ENCODE results near the gene MRPL20.
"Not testable (repeated sequence)": the region's sequence is repeated elsewhere in the genome, so short reads cannot be mapped to it uniquely, and the experiment has no call there.

MRPL20 gene

DNA sequence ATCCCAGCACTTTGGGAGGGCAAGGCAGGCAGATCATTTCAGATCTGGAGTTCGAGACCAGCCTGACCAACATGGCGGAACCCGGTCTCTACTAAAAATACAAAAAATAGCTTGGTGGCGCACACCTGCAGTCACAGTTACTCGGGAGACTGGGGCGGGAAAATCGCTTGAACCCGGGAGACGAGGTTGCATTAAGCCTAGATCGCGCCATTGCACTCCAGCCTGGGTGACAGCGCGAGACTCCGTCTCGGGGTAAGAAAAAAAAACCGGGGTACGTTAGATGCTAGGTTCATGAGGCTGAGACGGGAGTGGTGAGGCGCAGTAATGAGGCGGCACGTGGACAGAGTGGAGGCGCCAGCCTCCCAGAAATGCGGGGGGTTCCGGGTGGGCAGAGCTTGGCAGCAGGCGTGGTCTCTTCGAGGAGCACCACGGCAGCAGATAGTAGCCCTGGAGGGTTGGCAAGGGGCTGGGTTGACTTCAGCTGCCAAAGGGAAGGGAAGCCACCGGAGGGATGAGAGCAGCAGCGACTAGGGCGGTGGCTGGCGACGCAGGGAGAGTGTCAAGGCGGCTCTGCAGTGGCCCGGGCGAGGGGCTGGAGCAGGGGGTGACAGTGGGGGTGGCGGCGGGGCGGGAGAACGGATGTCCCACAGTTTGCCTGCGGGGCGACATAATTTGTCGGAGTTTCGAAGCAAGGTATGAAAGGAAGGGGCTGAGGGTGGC, 832 bp downstream of the MRPL20 start:
- no peak for DNase-seq (ENCODE audit: low read depth)

DNA sequence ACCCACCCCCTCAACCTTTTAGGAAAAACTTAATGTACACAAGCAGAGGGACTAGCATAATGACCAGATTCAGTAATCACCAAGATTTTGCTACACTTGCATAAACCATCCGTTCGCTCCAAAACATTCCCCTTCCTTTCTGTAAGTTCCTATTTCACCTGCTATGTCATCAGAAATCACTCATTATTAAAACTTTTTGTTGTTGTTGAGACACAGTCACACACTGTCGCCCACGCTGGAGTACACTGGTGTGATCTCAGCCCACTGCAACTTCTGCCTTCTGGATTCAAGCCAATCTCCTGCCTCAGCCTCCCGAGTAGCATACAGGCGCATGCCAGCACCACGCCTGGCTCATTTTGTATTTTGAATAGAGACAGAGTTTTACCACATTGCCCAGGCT, 3.4 kb downstream of the MRPL20 start:
- no peak for DNase-seq (ENCODE audit: low read depth)

DNA sequence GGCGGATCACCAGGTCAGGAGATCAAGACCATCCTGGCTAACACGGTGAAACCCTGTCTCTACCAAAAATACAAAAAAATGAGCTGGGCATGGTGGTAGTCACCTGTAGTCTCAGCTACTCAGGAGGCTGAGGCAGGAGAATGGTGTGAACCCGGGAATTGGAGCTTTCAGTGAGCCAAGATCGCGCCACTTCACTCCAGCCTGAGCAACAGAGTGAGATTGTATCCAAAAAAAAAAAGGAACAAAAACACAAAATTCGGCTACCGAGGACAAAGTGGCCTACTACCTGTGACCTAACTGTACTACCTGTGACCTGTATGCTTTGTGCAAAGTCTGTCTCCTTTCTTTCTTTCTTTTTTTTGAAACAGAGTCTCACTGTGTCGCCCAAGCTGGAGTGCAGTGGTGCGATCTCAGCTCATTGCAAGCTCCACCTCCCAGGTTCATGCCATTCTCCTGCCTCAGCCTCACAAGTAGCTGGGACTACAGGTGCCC, 4.1 kb downstream of the MRPL20 start:
- DNase-seq (ENCODE audit: low read depth): not testable (repeated sequence)

DNA sequence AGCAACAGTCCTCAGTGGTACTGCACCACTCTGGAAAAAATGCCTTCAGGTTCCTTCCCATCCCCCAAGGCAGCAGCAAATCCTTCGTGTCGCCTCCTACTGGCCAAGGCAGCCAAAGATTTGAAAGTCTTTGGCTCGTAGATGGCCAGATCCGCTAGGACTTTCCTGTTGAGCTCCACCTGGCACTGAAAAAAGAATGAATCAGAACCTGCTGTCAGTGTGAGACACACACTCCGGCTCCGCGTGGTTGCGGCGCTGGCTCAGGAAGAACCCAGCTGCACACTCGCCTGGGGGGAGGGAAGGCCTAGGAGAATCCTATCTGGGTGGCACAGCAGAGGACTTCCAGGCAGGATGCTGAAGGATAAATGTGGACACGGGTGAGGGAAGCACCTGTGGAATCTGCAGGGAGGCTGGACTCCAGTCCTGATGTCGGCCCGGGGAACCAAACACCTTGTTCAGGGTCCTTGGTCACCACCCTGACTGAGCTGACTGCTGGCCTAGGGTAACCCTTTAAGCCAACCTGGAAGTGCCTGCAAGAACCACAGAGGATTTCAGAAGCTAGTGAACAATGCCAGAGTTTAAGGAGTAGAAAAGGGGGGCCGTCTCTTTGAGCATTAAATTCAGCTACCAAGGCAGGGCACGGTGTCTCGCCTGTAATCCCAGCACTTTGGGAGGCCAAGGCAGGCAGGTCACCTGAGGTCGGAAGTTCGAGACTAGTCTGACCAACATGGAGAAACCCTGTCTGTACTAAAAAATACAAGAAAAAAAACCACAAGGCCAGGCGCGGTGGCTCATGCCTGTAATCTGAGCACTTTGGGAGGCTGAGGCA, 4.8 kb downstream of the MRPL20 start:
- no peak for DNase-seq (ENCODE audit: low read depth)

DNA sequence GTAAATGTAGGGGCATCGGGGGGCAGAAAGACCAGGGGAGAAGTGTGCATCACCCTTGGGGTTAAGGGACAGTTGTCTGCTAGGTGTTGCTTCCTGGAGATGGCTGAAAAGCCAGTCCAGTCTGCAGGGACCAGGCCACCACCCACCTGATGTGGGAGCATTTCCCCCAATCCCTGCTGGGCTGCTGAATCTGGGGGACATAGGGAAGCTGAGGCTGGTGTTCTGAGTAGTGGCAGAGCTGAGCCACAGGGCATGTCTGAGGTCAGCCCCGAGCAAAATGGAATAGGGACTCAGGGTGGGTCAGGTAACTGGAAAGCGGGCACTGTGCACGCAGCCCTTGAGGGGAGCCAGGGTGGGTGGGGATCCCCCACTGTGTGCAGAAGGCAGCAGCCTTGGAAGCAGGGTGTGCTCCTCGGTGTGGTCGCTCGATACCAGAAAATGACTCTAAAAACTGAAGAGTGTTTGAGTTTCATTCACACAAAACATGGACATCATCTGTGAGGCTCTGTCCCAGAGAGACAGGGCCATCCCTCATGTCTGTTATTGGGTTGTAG, 5.6 kb downstream of the MRPL20 start:
- DNase-seq (ENCODE audit: low read depth): no peak

DNA sequence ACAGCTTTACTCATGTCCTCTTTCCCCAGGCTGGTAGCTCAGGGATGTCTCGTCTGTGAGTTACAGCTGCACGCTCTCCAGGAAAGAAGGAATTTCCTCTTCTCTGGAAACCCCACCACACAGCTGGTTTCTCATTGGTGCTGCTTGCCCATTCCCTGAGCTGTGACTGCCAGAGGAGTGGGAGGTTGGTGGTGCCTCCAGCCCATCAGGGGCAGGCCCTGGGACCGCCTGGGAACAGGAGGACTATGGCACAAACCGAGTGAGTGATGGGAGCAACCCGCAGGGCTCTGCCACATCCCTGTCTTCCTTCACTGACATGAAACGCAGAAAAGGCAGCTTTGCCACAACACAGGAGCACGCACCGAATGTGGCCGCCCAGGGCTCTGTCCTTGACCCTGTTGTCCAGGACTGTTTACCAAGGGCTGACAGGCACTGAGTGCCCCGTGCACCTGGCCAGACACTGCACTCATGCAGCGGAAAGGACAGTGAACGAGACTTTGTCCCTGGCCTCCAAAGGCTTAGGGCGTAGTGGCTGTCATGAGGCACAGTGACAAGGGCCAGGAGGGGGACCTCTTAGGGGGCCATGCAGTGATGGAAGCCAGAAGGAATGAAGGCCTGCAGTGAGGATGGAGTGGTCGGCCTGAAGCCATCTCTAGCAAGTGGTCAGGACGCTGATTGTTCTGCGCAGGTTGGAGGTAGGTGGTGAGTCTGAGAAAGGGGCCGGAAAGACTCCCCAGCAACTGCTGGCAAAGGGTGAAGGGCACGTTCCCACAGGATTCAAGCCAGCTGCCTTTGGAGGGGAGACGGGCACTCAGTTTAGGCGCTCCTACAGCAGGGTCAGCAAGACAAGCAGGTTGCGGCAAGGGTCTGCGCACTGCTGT, 6.3 kb downstream of the MRPL20 start:
- no peak for DNase-seq (ENCODE audit: low read depth)

DNA sequence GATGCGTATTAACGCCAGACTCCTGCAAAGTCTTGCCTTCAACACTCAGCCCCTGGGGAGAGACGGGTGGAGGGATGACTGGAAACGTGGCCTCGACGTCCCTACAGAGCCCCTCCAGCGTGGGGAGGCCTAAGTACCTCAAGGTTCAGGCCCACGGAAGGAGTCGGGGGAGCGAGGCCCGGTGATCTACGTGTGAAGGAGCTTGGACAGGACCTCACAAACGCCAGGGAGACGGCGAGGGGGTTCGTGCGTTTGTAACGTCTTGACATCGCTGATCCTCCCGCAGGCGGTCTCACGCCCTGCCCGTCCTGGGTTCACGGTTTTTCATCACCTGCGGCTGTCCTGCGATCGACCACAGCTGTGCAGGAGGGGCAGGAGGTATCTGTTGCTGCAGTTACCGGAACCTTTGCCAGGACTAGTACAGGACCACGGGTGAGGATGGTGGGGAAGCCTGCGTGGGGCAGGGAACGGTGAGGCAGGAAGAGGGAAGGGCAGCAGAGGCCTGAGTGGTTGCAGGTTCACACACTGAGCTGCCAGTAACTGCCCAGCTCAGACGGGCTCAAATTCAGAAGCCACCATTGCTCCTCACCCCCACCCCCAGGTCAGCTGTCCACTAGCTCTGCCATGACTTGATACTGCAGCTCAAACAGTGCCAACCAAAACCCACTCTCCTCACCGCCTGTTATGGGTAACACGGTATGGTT, 7.1 kb downstream of the MRPL20 start:
- no peak for DNase-seq (ENCODE audit: low read depth)

DNA sequence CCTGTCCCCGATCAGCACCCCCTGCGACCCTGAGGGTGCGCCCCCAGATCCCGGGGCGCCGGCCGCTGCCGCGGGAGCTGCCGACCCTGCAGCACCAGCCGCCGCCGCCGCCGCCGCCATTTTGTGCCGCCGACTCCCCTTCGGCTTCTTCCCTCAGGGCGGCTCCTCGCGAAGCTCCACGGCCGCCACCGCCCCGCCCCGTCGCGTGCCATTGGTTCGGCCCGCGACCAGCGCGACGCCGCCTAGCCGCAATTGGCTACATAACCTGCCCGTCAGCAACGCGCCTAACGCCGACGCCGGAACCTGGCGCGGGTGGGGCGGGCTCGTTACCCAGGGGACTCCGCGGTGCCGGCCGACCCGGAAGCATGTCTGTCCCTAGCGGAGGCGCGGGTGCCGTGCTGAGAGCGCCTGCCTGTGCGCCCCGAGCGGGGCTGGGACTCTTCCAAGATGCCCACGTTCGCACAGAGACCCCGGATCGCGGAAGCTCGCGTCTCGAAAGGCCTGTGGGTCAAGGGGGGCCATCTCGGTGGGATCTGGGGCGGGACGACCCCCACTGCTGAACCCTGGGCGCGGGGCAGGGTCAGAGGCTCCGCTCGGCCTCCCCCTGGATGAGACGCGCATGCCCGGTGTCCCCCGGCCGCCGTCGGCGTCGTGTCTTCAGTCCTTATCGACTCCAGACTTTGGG, 7.8 kb downstream of the MRPL20 start, which contains the start of gene CCNL2:
TSS of gene CCNL2 (minus strand) at position 149 of the 685 bp plus-strand sequence. CDS start at position 120, 29 bp downstream.
- peak; percentile 97 for DNase-seq (ENCODE audit: low read depth)

DNA sequence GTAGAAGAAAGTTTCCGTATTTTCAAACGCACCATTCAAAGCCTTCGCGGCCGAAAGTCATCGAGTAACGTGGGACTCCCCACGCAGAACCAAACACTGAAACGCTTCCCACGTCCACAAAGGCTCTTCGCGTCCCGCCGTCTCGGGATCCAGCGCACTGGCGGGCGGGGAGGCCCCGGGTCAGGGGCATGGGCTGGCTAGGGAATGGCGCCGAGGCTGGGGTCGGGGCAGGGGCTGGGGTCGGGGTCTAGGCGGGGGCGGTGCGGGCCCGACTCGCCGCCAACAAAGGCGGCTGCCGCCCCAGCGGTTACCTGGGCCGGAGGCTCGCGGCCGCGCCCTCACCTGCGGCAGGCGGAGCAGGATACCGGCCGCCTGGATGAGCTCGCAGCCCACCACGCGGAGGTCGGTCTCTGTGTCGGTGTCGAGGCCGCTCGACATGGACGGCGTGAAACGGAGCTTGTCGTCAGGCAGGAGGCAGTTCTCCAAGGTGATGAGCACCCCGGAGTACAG, 8.4 kb downstream of the MRPL20 start:
- DNase-seq (ENCODE audit: low read depth): no peak

DNA sequence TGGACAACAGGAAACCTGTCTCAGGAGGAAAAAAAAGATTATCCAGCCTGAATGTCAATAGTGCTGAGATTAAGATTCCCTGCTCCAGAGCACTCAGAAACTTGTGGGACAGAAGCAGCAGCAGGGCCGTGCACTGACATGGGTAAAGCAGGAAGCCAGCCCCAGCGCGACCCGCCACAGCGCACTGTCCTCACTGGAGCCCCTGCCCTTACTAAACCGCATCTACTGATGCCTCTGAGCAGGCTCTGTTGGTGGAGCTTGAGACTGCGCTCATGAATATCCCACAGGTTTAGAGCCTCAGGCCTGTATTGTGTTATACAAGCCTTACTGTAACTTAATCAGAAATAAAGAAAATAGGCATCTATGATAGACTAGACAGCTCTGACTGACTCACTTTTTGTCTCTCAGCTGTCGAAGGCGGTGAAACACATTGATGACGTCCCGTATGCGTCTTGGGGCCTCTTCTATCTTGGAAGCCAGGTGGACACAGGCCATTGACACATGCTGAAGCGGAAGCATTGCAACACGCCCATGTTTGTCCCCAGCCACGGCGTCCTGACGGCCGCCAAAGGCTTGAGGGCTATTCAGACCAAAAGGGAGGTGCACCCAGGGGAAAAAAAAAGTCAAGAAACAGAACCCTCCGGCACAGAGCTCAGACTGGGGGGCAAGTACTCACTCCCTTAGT, 9.1 kb downstream of the MRPL20 start:
- no peak for DNase-seq (ENCODE audit: low read depth)

DNA sequence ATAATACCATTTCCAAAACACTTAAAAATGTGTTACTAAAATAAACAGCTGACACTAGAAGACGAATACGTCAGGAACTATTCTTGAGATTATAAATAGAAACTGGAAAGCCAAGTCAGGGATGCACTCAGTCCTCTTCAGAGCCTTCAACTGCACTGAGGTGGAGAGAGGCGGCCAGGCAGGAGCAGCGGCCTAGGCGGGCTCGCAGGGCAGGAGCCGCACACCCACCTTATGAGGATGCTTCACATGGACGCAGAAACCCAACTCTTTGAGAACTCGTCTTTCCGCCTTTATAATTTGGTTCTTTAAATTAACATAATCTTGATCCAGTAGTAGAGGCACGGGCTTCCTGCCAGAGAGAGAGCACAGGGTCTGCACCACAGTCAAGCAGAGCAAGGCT, 11.9 kb downstream of the MRPL20 start:
- no peak for DNase-seq (ENCODE audit: low read depth)

DNA sequence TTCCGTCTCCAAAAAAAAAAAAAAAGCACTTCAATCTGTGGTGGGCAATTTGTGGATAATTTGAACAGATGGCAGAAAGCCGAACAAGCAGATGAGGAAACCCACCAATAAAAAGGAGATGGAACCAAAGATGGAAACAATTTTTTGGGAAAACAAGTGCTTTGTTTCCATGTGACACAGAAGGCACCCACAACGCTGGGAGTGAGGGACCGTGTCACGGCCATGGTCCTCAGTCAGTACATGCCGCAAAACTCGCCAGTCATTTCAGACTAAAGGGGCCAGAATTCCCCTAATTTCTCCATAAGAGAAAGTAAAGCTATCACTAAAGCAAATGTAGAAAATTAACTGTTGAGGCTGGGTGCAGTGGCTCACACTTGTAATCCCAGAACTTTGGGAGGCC, 13.0 kb downstream of the MRPL20 start:
- DNase-seq (ENCODE audit: low read depth): no peak

DNA sequence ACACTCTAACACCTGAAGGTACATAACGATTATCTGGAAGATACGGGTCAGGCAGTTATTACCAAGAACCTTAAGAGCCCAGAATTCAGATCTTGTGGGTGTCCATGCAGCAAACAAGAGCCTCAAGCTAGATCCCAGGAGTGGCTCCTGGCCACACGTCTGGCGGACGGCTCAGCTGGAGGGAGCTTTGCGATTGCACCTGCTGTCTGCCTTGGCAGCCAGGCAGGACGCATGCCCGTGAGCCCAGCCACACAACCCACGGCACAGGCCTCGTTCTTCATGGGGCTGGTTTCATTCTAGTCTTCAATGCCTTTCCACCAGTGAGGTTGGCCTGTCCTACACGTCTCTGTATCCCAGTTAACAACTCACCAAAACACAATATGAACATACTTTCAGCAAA, 13.7 kb downstream of the MRPL20 start:
- no peak for DNase-seq (ENCODE audit: low read depth)

DNA sequence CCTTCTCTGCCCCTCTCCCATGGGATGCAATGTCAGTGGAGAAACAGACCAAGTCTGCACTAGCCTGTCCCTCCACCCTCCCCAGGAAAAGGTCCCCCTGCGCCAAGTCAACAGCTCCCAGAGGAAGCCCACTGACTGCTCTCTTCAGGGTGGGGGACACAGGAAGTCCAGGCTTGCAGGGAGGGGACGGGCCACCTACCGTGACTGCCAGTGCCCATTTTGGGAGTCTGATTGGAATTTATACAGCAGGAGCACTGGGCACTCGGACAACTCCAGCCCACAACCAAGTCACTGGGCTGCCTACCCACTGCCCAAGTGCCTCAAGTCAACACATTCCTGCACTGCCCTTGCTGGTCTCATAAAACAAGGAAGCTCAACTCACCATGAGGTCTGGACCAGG, 14.1 kb downstream of the MRPL20 start:
- no peak for DNase-seq (ENCODE audit: low read depth)

DNA sequence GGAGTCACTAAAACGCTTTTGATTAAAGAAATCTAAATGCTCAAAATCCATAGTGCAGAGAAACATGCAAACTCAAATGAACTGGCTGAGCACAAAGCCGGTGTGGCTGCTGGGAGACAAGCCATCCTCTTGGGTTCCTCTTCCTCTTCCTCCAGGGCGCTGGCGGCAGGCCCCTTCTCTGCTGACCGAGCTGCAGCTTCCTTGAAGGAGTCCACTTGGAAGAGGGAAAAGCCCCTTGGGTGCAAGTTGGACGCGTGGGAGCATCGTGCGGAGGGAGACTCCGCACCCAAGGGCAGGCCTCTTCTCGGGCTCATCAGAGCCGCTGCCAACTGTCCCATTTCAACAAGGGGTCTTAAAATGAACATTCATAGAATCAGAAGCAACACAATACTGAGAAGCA, 15.9 kb downstream of the MRPL20 start:
- DNase-seq (ENCODE audit: low read depth): no peak

DNA sequence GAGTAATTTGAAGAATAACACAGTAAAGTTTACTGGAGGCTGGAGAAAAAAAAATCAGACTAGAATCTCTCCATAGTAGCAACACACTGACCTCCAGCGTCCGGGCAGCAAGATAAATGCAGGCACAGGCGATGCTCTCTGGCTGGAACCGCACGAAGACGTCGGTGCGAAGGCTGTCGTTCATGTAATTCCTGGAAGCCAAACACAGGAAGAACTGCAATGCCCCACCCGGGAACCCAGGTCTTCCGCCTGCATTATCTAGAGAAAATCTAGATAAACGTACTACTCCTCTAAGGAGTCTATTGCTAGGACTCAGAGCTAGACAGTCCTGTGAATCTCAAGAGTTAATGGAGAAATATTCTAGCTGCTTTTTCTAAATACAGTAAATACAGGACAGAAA, 16.4 kb downstream of the MRPL20 start:
- no peak for DNase-seq (ENCODE audit: low read depth)

DNA sequence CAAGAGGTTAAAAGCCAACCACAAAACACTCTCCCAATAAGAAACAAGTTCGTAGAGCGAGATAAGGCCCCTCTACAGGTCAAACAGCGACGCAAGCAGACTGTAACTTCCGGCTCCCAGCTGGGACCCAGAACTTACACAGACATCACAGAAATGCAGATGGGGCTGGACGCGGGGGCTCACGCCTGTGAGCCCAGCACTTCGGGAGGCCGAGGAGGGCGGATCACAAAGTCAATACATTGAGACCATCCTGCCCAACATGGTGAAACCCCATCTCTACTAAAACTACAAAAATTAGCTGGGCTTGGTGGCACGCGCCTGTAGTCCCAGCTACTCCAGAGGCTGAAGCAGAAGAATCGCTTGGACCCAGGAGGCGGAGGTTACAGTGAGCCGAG, 19.0 kb downstream of the MRPL20 start:
- DNase-seq (ENCODE audit: low read depth): no peak

DNA sequence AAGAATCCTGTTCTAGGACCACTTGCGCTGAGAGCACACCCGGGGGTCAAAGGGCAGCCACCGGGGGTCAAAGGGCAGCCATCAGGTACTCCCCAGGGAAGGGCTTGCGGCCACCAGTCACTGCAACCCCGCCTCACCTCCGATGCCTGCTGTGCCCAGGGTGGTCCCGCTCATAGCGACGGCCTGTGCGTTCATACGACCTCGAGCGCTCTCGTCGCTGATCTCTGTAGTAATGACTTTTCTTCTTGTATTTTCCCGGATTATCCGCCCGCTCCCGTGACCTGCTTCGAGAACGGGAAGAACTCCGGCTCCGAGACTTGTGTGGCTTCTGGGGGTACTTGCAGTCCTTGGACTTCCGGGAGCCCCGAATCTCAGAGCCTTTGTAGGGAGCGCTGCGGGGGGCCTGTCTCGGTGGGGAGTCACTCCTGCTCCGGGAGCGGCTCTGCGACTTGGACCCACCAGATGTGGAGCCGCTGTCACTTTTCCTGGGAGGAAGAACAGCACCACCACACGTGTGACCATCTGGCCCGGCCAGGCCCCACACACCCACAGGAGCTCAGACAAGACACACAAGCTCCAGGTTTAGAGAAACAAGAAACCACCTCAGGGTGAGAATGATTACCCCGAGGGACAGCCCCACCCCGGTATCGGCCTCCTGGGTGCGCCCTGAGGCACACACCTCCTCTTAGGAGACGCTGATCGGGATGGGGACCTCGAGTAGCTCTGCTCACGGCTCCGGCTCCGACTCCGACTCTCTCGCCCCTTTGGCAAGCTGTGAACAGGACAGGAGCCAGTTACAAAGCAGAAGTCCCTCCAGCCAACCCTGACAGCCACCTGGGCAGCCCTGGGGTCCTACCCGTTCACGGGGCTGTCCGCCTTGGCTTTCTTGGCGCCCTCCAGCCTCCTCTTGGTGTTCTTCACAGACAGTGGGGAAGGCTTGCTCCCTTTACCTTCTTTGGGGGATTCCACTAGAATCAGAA, 19.7 kb downstream of the MRPL20 start:
- DNase-seq (ENCODE audit: low read depth): no peak

DNA sequence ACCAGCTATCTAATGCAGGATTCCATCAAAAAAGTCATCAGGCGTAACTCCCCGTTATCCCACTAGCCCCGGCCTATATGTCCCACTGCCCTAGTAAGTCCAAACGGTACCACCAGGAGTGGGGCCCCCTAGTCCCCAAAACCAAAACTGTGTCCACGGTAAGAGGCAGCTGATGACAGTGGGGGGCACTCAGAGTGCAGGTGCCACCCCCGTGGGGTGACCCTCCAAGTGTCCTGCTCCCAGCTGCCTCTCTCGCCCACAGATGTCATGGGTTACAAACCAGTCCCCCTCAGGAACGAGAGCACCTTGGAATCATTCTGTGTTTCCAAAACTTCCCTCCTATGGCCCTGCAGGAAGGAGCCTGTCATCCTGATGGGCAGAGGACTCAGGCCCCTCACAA, 21.2 kb downstream of the MRPL20 start:
- no peak for DNase-seq (ENCODE audit: low read depth)
